Measurements from ENCODE around the gene IL17RA.

IL17RA gene

GRCh38 chr22:17091851-17092250 lies 7.1 kb downstream of the IL17RA start:
- Mint-ChIP-seq H3K4me1 (ENCODE audit: low read depth) (peaks cover 61% of the 10 kb centered on the region), H3K9me3 (no peaks in the 10 kb centered on the region), H3K4me3 (no peak overlapping the region), H3K27ac (no peak overlapping the region), H3K27me3 (ENCODE audit: low read depth) (no peaks in the 10 kb centered on the region), H3K36me3 (ENCODE audit: low read depth) (peaks cover 39% of the 10 kb centered on the region)
- DNase-seq (ENCODE audit: low spot score) = no peak

- Mint-ChIP-seq H3K27ac (no peak overlapping the region), H3K4me3 (no peak overlapping the region), H3K27me3 (ENCODE audit: low read depth) (no peaks in the 10 kb centered on the region), H3K36me3 (ENCODE audit: low read depth) (peaks cover 44% of the 10 kb centered on the region), H3K9me3 (no peaks in the 10 kb centered on the region), H3K4me1 (ENCODE audit: low read depth) (peaks cover 60% of the 10 kb centered on the region)
- no peak for DNase-seq (ENCODE audit: low spot score)
These were observed 8.3 kb downstream of the IL17RA start for GRCh38 chr22:17093081-17093480.

GRCh38 chr22:17095538-17095937 lies 10.7 kb downstream of the IL17RA start:
- Mint-ChIP-seq H3K9me3 (no peaks in the 10 kb centered on the region), H3K36me3 (ENCODE audit: low read depth) (peaks cover 54% of the 10 kb centered on the region), H3K27ac (no peak overlapping the region), H3K4me1 (ENCODE audit: low read depth) (peaks cover 67% of the 10 kb centered on the region), H3K4me3 (no peak overlapping the region), H3K27me3 (ENCODE audit: low read depth) (no peaks in the 10 kb centered on the region)
- DNase-seq (ENCODE audit: low spot score) = no peak

GRCh38 chr22:17096071-17096470 lies 11.3 kb downstream of the IL17RA start:
- Mint-ChIP-seq H3K27ac (no peak overlapping the region), H3K36me3 (ENCODE audit: low read depth) (peaks cover 55% of the 10 kb centered on the region), H3K9me3 (no peaks in the 10 kb centered on the region)

GRCh38 chr22:17097062-17097461 lies 12.3 kb downstream of the IL17RA start:
- H3K9me3 Mint-ChIP-seq = no peaks in the 10 kb centered on the region
- DNase-seq (ENCODE audit: low spot score) = no peak
- peaks cover 65% of the 10 kb centered on the region for H3K36me3 Mint-ChIP-seq (ENCODE audit: low read depth)
- peaks cover 67% of the 10 kb centered on the region for H3K4me1 Mint-ChIP-seq (ENCODE audit: low read depth)
- no peaks in the 10 kb centered on the region for H3K27me3 Mint-ChIP-seq (ENCODE audit: low read depth)
- H3K27ac Mint-ChIP-seq = no peak overlapping the region
- peak overlapping the region; percentile 74 for H3K4me3 Mint-ChIP-seq

More at GRCh38 chr22:17096071-17096470, 11.3 kb downstream of the IL17RA start:
- Mint-ChIP-seq H3K4me1 (ENCODE audit: low read depth) (peaks cover 66% of the 10 kb centered on the region), H3K4me3 (no peak overlapping the region), H3K27me3 (ENCODE audit: low read depth) (no peaks in the 10 kb centered on the region)
- DNase-seq (ENCODE audit: low spot score) = no peak

- no peak for DNase-seq (ENCODE audit: low spot score)
- H3K9me3 Mint-ChIP-seq = no peaks in the 10 kb centered on the region
- peaks cover 65% of the 10 kb centered on the region for H3K4me1 Mint-ChIP-seq (ENCODE audit: low read depth)
- H3K4me3 Mint-ChIP-seq = peak overlapping the region; percentile 74
- peak overlapping the region; percentile 31 for H3K27ac Mint-ChIP-seq
- H3K36me3 Mint-ChIP-seq (ENCODE audit: low read depth) = peaks cover 69% of the 10 kb centered on the region
- no peaks in the 10 kb centered on the region for H3K27me3 Mint-ChIP-seq (ENCODE audit: low read depth)
These were observed 12.9 kb downstream of the IL17RA start for GRCh38 chr22:17097701-17098100.

GRCh38 chr22:17098379-17098819 lies 13.6 kb downstream of the IL17RA start:
- peak; percentile 41 for DNase-seq (ENCODE audit: low spot score)
- Mint-ChIP-seq H3K9me3 (no peaks in the 10 kb centered on the region), H3K27ac (peak overlapping the region; percentile 85), H3K4me3 (peak overlapping the region; percentile 74), H3K4me1 (ENCODE audit: low read depth) (peaks cover 58% of the 10 kb centered on the region), H3K27me3 (ENCODE audit: low read depth) (no peaks in the 10 kb centered on the region), H3K36me3 (ENCODE audit: low read depth) (peaks cover 73% of the 10 kb centered on the region)

GRCh38 chr22:17100621-17101020 lies 15.8 kb downstream of the IL17RA start:
- no peak for DNase-seq (ENCODE audit: low spot score)
- H3K9me3 Mint-ChIP-seq = no peaks in the 10 kb centered on the region
- H3K27ac Mint-ChIP-seq = peak overlapping the region; percentile 65
- no peaks in the 10 kb centered on the region for H3K27me3 Mint-ChIP-seq (ENCODE audit: low read depth)
- peaks cover 56% of the 10 kb centered on the region for H3K4me1 Mint-ChIP-seq (ENCODE audit: low read depth)
- peaks cover 81% of the 10 kb centered on the region for H3K36me3 Mint-ChIP-seq (ENCODE audit: low read depth)
- peak overlapping the region; percentile 22 for H3K4me3 Mint-ChIP-seq

GRCh38 chr22:17101475-17102296 lies 16.9 kb downstream of the IL17RA start:
- no peak overlapping the region for H3K27ac Mint-ChIP-seq
- no peak for DNase-seq (ENCODE audit: low spot score)
- peaks cover 61% of the 10 kb centered on the region for H3K4me1 Mint-ChIP-seq (ENCODE audit: low read depth)
- no peaks in the 10 kb centered on the region for H3K9me3 Mint-ChIP-seq
- no peak overlapping the region for H3K4me3 Mint-ChIP-seq
- peaks cover 82% of the 10 kb centered on the region for H3K36me3 Mint-ChIP-seq (ENCODE audit: low read depth)
- no peaks in the 10 kb centered on the region for H3K27me3 Mint-ChIP-seq (ENCODE audit: low read depth)

GRCh38 chr22:17102297-17102667 lies 17.5 kb downstream of the IL17RA start:
- DNase-seq (ENCODE audit: low spot score) = no peak
- Mint-ChIP-seq H3K27me3 (ENCODE audit: low read depth) (no peaks in the 10 kb centered on the region), H3K4me3 (no peak overlapping the region), H3K36me3 (ENCODE audit: low read depth) (peaks cover 83% of the 10 kb centered on the region), H3K4me1 (ENCODE audit: low read depth) (peaks cover 61% of the 10 kb centered on the region), H3K27ac (peak overlapping the region; percentile 55), H3K9me3 (no peaks in the 10 kb centered on the region)

- Mint-ChIP-seq H3K9me3 (no peaks in the 10 kb centered on the region), H3K4me3 (no peak overlapping the region), H3K36me3 (ENCODE audit: low read depth) (peaks cover 85% of the 10 kb centered on the region), H3K4me1 (ENCODE audit: low read depth) (peaks cover 57% of the 10 kb centered on the region), H3K27me3 (ENCODE audit: low read depth) (no peaks in the 10 kb centered on the region), H3K27ac (peak overlapping the region; percentile 57)
- DNase-seq (ENCODE audit: low spot score) = no peak
These were observed 18.6 kb downstream of the IL17RA start for GRCh38 chr22:17103351-17103750.

GRCh38 chr22:17104336-17104935 lies 19.6 kb downstream of the IL17RA start:
- Mint-ChIP-seq H3K9me3 (no peaks in the 10 kb centered on the region), H3K4me1 (ENCODE audit: low read depth) (peaks cover 46% of the 10 kb centered on the region), H3K4me3 (no peak overlapping the region), H3K27me3 (ENCODE audit: low read depth) (no peaks in the 10 kb centered on the region), H3K27ac (no peak overlapping the region), H3K36me3 (ENCODE audit: low read depth) (peaks cover 76% of the 10 kb centered on the region)
- DNase-seq (ENCODE audit: low spot score) = no peak

- peaks cover 73% of the 10 kb centered on the region for H3K36me3 Mint-ChIP-seq (ENCODE audit: low read depth)
- no peaks in the 10 kb centered on the region for H3K27me3 Mint-ChIP-seq (ENCODE audit: low read depth)
- peak overlapping the region; percentile 26 for H3K27ac Mint-ChIP-seq
- H3K4me1 Mint-ChIP-seq (ENCODE audit: low read depth) = peaks cover 41% of the 10 kb centered on the region
- peak overlapping the region; percentile 18 for H3K4me3 Mint-ChIP-seq
- DNase-seq (ENCODE audit: low spot score) = no peak
- no peaks in the 10 kb centered on the region for H3K9me3 Mint-ChIP-seq
These were observed 20.6 kb downstream of the IL17RA start for GRCh38 chr22:17105143-17106129.

Data from T-helper 2 cell treated with Interferon-gamma antibody and Interleukin-4, amounts not matched to agents 5 μg/mL and 100 μg/mL, for 36 hours (primary cell).